NCI-H748 (cell line): ENCODE data around the gene SMARCE1.

ENCODE experiments used
- DNase-seq: peaks from one replicate; lab custom pipeline; 2025; ENCODE audit not compliant: unreplicated experiment; lab: John Stamatoyannopoulos, UW

The SMARCE1 gene

DNA sequence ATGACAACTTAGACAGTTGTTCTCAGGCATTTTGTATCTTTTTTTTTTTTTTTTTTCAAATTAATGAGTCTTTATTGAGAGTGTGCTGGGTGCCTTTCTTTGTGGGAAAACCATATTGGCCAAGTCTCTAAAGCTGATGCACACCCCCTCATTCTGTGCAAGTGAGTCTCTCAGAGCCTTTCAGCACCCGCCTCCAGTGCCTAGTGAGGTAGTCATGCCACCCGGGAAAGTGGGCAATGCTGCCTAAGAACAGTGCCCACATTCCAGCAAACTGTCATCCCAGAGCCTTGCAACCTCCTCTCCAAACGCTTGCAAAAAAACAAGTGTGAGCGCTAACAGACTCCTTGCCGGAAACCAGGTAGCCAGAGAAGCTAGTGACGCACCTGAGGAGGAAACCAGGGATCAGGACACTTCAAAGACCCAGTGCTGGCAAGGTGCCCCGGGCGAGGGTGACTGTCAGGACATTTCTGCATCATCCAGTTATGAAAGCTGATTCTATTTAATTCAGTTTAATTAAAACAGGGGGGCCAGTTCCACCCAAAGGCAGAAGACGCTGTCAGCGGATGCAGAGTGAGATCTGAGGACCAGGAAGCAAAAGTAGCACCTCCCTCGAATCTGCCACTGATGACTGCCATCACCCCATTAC, 34.9 kb downstream of the SMARCE1 start:
- DNase-seq: no peak

DNA sequence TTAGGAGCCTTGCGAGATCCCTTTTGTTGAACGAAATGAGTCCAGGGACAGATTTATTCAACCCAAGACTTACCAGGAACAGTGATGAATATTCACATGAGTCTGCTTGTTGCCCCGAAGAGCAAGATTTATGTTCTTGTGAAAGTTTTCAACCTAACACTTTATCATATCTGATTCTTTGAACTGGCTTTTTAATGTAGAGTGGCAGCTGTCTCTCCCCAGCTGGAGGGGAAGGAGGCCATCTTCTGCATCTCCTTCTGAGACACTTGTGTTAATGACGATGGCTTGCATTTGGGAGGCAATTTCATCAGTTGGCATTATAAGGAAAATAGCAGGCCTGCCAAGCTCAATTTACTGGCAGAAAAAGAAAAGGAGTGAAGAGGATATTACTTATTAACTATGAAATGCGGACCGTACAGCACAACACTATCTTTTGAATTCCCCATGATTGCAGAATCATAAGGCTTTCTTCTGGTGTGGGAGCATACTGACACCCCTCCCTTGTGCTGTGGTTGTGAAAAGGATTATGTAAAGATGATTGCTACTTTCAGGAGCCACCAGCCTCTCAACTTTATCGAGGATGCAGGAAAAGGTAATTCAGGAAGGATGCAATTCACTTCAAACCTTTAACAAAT, 35.7 kb downstream of the SMARCE1 start:
- DNase-seq: no peak

DNA sequence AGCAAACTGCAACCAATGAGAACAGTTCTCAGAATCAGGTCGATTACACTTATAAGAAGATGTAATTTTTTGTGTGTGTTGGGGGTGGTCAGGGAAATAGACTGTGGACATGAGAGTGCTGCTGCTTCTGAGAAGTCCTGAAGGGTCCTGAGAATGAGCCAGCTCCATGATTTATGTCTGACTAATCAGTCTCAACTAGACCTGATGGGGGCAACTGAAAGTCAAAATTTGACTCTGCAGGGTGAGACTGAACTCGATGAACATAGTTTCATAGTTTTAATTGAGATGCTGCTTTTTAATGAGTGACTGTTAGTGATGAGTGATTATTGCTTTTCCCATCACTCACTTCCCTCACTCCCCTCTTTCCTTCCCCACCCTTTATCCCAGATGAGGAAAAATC, 37.3 kb downstream of the SMARCE1 start:
- DNase-seq: no peak

GRCh38 chr17:40608061-40608581, 39.5 kb downstream of the SMARCE1 start:
- DNase-seq: no peak

DNA sequence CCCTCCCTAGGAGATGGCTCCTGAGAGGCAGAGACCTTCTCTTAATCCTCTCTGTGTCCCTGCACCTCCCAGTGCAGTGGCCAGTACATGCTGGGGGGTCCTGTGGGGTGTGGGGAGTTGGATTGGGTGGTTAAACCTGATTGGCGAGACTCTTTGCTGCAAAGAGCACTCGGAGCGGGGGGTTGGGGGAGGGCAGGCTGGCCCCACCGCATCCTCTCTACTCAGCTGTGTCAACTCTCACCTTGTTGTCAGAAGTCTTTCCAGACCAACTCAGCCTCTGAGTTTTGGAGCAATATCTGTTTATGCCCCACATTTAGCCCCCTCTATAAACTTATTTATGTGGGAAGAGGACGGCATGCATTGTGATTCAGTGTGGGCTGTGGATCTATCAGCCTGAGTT, 40.0 kb downstream of the SMARCE1 start:
- DNase-seq: no peak

DNA sequence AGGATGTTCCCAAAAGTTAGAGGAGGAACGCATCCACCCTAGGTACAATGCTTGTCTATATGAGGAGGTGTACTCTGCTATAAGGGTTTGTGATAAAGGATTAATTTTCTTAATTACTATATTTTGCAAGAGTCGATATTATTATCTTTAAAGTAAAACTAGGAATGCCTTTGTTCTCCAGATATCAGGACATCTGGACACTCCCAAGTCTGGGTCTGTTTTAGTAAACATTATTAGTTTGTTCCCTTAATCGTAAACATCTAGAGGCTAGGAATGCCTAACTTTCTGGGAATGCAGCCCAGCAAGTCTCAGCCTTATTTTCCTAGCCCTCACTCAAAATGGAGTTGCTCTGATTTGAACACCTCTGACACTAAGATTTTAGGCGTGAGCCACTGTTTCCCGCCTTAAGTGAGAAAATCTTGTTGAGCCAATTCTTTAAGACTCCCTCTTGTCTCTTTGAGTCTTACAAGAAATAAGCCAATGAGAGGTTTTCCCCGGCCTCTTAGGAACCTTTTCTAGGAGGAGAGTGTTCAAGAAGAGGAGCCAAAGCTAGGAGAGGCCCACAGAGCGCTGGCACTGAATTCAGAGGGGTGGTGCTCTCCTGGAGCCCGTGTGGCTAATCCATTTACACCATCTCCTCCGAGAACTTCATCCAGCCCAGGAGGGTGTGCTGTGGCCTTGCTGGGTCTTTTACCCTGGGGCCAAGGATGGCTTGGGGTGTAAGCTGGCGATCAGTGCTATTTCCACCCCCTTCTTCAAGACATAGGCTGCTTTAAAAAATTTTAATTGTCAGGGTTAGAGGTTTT, 40.9 kb downstream of the SMARCE1 start:
- DNase-seq: no peak

- DNase-seq: no peak
These were observed 42.3 kb downstream of the SMARCE1 start for GRCh38 chr17:40605306-40605705.

- DNase-seq: no peak
These were observed 43.1 kb downstream of the SMARCE1 start for GRCh38 chr17:40604327-40605080.

DNA sequence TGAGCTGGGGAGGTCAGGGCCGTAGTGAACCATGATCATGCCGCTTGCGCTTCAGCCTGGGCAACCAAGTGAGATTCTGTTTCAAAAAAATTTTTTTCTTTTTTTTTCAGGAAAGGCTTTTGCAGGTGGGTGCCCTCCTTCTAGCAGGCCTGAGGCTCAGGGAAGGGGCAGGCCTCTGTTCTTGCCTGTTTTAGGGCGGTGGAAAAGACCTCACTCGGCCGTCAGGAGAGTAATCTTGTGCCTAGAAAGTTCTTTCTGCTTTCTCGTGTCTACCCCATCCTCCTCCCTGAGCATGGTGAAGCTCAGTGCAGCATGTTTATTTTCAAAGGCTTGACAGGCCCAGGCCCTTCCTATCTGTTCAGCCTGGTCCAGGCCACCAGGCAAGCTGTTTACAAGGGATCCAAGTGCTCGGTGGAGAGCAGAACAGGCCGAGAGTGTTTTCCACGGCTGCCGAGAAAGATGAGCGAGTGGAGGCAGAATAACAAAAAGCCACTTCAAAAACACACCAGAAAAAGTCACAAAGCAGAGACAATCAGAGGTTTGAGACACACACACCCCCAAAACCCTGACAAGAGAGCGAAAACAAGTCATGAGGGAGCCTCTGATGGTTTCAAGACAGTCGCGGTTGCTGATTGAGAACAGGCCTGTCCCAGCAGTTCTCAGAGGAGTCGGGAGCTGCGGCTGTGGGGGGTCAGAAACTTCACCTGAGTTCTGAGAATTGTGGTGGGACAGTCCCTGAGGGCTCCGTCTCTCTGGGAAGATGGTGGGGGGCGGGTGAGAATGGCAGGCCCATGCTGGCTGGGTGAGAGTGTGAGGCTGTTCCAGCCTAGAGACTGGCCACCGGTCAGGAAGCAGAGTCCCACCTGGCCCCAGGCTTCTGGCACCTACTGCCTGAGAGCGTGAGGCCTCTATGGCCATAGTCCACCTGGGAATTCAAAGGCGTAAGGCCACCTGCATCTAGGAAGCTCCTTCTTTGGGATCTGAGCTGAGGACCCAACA, 44.9 kb downstream of the SMARCE1 start:
- no peak for DNase-seq

- no peak for DNase-seq
These were observed 47.1 kb downstream of the SMARCE1 start for GRCh38 chr17:40600486-40601046.

GRCh38 chr17:40599468-40599763, 48.2 kb downstream of the SMARCE1 start:
- no peak for DNase-seq

- no peak for DNase-seq
These were observed 48.8 kb downstream of the SMARCE1 start for GRCh38 chr17:40598619-40599467.

- no peak for DNase-seq
These were observed 49.4 kb downstream of the SMARCE1 start for GRCh38 chr17:40598301-40598618.

DNA sequence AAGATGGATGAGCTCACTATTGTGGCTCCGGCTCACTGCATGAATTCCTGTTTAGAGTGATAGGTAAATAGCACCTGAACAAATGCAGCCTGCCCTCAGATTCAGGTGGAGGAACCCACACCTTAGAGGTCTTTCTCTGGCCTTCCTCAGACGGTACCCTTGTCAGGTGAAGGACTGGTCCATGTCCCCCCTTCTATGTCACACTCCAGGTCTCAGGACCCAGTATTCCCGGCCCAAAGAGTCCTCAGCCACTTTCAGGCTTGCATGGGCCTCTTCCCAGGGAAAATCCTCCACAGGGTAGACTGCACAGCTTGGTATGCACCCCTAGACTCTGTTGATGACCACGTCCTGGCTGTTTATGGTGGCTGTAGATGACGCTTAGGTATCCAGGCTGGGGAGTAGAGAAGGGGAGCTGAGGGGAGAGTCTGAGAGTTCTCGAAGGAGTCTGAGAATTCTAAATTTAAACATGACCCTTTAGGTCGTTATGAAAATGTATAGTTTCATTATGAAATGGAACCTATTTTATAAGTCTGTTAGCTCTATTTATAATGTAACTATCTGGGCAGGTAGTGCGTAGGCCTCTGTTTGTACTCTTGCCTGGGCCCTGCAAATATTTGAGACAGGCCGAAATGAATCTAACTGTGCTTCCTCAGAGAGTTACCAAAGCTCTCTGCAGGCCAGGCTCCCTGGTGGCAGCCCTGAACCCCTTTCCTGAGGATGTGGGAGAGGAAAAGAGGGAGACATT, 49.9 kb downstream of the SMARCE1 start:
- no peak for DNase-seq

DNA sequence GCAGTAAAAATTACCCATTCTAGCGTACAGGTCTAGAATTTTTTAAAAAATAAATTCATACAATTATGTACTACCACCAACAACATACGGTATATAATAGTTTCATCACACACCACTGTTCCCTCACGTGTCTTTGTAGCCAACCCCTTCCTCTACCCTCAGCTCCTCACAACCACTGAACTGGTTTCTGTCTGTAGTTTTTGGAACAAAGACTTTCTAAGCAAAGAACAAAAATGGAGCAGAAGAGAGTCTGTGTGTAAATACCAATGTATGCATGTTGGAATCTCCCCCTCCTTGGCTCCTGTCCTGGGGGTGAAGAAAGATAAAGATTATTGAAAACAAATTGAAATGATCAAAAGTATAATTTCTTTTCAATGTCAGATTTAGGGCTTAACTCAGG, 50.5 kb downstream of the SMARCE1 start:
- DNase-seq: no peak

- DNase-seq: peak; percentile 11
These were observed 51.2 kb downstream of the SMARCE1 start for GRCh38 chr17:40596261-40596919.

GRCh38 chr17:40590742-40591141, 56.9 kb downstream of the SMARCE1 start:
- no peak for DNase-seq

DNA sequence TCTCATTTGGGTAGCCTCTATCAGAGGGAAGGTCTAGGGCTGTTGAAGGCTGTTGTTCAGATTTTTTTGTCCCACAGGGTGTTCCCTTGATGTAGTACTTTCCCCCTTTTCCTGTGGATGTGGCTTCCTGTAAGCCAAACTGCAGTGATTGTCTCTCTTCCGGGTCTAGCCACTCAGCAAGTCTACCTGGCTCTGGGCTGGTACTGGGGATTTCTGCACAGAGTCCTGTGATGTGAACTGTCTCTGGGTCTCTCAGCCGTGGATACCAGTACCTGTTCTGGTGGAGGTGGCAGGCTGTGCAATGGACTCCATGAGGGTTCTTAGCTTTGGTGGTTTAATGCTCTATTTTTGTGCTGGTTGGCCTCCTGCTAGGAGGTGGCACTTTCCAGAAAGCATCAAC, 59.1 kb downstream of the SMARCE1 start:
- DNase-seq: no peak
